Measurements from ENCODE around the gene IGF2BP2. TPM values are rescaled to one million over a fixed set of nuclear protein-coding genes. Genes with fewer than 3 reads are reported as not detected.
"Not testable (repeated sequence)": the region's sequence is repeated elsewhere in the genome, so short reads cannot be mapped to it uniquely, and the experiment has no call there.

Gene IGF2BP2
- total RNA-seq, 1 donor: 8.4 TPM

DNA sequence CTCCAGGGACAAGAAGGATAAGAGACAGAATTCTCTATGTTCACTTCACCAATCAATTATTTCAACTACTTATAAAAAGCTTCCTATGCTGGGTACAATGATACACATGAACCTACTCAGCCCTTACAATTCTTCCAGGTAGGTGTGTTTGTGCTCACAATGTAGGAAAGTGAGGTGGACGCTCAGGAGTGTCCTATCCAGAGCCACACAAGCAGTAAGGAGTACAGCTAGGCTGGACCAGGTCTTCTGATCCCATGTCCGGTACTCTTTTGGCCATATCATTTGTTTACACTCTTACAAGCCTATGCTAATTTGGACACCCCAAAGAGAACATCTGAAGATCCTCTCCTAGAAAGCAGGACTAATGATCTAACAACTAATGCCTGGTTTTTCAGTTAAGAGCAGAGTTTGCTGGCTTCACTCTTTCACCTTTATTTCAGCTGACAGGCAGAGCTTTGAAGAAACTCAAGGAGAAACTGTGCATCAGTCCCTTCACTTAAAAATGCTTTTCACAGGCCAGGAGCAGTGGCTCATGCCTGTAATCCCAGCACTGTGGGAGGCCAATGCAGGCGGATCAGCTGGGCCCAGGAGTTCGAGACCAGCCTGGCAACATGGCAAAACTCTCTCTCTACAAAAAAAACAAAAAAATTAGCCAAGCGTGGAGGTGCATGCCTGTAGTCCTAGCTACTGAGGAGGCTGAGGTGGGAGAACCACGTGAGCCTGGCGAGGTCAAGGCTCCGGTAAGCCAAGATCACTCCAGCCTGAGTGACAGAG is 27.5 kb downstream of the IGF2BP2 start:
- Histone ChIP-seq H3K4me3 (ENCODE audit: low read length) (no peak overlapping the region), H3K4me1 (ENCODE audit: insufficient read depth, low read length) (peaks cover 21% of the 10 kb centered on the region), H3K9me3 (ENCODE audit: low read depth, low read length) (no peaks in the 10 kb centered on the region), H3K27me3 (ENCODE audit: insufficient read depth, low read length) (no peaks in the 10 kb centered on the region)

DNA sequence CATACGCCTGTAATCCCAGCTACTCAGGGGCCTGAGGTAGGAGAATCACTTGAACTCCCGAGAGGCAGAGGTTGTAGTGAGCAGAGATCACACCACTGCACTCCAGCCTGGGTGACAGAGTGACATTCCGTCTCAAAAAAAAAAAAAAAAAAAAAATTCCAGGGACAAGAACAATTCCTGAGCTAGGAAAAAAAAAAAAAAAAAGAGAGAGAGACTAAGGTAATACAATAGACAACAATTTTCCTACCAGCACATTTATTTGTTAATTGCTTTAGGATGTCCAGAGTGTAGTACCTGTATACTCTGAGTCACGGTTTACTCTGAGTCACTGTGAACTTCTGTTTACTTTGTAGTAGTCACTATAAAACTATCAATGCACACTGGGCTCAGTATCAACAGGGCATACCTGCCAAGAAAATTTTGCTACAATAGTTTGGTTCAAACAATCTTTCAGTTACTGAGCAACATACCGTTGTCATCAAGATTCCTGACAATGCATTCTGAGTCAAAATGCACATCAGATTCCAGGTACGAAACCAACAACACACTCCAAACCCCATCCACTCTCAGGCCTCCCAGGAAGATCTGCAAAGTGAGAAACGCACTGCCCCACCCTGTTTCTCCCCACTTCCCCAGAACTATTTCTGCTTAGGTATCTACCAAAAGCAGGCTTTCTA is 28.3 kb downstream of the IGF2BP2 start:
- H3K9me3 ChIP-seq (ENCODE audit: low read depth, low read length): no peaks in the 10 kb centered on the region
- no peaks in the 10 kb centered on the region for H3K27me3 ChIP-seq (ENCODE audit: insufficient read depth, low read length)
- H3K4me3 ChIP-seq (ENCODE audit: low read length): no peak overlapping the region
- H3K4me1 ChIP-seq (ENCODE audit: insufficient read depth, low read length): peaks cover 21% of the 10 kb centered on the region

DNA sequence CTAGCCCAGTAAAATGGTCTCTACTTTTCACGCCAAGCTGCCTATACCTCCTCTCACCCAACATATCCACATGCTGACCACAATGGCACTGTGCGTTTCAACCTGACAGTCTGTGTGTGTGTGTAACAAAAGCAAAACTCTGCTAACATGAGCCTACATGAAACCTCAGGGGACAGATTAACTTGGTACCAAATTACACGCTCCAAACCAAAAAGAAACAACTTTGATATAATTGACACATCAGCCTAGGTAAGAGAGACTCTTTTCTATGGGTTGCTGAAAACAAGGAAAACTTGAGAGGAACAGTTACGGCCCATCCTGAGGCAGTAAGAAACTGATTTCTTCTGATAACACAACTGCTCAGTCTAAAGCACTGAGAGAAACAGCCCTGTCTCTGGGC is 31.5 kb downstream of the IGF2BP2 start:
- Histone ChIP-seq H3K4me1 (ENCODE audit: insufficient read depth, low read length) (peaks cover 21% of the 10 kb centered on the region), H3K27me3 (ENCODE audit: insufficient read depth, low read length) (no peaks in the 10 kb centered on the region), H3K4me3 (ENCODE audit: low read length) (no peak overlapping the region), H3K9me3 (ENCODE audit: low read depth, low read length) (no peaks in the 10 kb centered on the region)

DNA sequence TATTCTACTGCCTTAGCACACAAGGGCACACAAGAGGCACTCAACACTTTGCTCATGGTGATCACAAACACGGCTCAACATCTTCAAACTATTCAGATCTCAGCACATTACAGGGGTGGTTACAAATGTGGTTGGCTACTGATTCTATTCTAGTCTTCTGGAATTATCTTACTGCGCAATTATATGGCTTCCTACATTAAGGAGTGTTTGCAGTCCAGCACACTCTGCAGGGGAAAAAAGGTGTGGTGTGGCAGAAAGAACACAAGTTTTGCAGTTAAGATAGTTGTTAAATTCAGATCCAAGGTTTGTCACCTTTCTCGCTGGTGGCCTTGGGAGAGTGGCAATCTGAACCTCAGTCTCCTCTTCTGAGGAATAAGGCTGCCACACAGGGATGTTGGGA is 31.9 kb downstream of the IGF2BP2 start:
- H3K27me3 ChIP-seq (ENCODE audit: insufficient read depth, low read length): no peaks in the 10 kb centered on the region

DNA sequence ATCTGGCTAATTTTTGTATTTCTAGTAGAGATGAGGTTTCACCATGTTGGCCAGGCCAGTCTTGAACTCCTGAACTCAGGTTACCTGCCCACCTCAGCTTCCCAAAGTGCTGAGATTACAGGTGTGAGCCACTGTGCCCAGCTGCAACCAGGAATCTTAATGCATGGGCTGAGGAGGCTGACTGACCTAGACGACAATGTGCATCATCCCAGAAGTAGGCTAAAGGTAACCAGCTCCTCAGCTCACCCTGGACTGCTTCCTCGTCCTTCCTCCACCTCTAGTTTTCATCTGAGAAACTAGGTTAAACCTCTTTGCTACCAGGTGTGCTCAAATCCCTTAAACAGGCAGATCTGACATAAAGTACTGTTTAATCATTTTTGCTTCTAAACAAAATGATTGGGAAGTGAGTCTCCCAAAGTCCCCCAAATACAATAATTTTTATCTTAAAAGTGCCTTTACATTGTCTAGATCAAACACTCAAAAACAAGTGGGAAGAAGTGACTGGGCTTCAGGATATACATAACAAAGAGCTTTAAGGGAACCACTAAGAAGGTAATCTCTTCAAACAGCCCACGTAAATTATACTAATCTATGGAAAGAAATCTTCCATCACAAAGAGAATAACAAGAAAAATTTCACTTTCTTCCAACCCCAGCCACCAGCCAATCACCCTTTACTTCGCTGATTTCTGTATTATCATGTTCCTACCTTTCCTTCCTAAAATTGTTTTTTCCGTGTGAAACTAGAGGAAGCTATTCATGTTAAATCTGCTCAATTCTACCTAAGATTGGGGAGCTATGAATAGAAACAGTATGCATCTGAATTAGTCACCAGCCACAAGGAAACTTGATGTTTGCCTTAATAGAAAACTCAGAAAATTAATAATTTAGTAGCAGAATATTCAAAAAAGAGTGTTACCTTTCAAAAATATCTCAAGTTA is 34.7 kb downstream of the IGF2BP2 start:
- no peaks in the 10 kb centered on the region for H3K9me3 ChIP-seq (ENCODE audit: low read depth, low read length)
- no peaks in the 10 kb centered on the region for H3K27me3 ChIP-seq (ENCODE audit: insufficient read depth, low read length)
- peaks cover 5% of the 10 kb centered on the region for H3K4me1 ChIP-seq (ENCODE audit: insufficient read depth, low read length)
- no peak overlapping the region for H3K4me3 ChIP-seq (ENCODE audit: low read length)

More for the DNA sequence above, 31.9 kb downstream of the IGF2BP2 start:
- Histone ChIP-seq H3K9me3 (ENCODE audit: low read depth, low read length) (no peaks in the 10 kb centered on the region), H3K4me1 (ENCODE audit: insufficient read depth, low read length) (peaks cover 19% of the 10 kb centered on the region), H3K4me3 (ENCODE audit: low read length) (no peak overlapping the region)

DNA sequence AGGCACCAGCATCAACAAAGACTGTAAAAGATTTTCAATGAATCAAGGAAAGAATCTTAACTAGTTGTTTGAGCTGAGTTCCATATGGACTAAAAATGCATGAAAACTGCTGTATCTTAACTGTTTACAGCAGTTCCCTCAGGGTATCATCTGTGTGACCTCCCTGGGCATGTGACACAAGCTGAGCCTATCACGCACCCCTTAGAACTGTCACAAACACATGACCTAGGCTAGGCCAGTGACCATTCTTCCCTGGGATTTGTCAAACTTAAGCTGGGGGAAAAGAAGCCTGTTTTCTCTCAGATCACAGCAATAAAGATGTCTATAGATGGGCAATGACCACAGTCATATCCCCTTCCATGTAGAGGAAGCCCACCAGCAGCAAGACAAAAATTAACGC is 35.7 kb downstream of the IGF2BP2 start:
- H3K4me3 ChIP-seq (ENCODE audit: low read length): no peak overlapping the region
- H3K4me1 ChIP-seq (ENCODE audit: insufficient read depth, low read length): no peaks in the 10 kb centered on the region
- H3K27me3 ChIP-seq (ENCODE audit: insufficient read depth, low read length): no peaks in the 10 kb centered on the region
- no peaks in the 10 kb centered on the region for H3K9me3 ChIP-seq (ENCODE audit: low read depth, low read length)

DNA sequence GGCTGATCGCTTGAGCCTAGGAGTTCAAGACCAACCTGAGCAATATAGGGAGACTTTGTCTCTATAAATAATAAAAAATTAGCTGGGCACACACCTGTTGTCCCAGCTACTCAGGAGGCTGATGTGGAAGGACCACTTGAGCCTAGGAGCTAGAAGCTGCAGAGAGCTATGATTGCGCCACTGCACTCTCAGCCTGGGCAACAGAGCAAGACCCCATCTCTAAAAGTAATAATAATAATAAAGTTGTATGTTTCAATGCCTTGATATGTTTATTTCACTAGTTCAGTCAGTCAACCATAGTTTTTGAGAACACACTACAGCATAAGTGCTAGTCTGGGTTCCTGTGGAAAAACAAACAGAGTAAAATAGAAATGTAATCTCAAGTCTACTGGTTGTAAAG is 36.5 kb downstream of the IGF2BP2 start:
- no peaks in the 10 kb centered on the region for H3K4me1 ChIP-seq (ENCODE audit: insufficient read depth, low read length)
- H3K4me3 ChIP-seq (ENCODE audit: low read length): no peak overlapping the region
- H3K9me3 ChIP-seq (ENCODE audit: low read depth, low read length): no peaks in the 10 kb centered on the region
- H3K27me3 ChIP-seq (ENCODE audit: insufficient read depth, low read length): no peaks in the 10 kb centered on the region

DNA sequence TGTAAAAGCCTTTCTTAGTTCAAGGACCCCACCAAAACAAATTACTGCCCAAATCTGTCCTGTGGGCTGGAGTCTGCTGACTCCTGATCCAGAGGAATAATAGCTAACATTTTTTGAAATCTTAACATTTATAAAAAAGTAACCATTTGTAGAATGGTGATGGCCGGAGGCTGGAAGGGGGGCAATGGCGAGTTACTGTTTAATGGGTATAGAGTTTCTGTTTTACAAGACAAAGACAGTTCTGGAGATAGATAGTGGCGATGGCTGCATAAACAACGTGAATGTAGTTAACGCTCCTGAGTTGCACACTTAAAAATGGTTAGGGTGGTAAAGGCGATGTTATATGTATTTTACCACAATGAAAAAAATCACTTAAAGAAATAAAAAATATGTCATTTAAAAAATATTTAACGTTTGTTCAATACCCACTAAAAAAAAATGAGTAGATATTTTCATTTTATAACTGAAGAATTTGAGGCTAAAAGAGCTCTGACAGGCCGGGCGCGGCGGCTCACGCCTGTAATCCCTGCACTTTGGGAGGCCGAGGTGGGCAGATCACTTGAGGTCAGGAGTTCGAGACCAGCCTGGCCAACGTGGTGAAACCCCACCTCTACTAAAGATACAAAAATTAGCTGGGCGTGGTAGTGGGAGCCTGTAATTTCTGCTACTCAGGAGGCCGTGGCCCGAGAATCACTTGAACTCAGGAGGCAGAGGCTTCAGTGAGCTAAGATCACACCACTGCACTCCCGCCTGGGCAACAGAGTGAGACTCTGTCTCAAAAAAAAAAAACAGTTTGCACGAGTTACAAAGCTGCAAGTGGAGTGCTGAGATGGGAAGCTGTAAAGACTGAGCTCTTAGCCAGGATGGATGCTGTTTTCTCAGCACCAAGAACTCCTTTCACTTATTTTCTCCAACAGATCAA is 37.6 kb downstream of the IGF2BP2 start:
- Histone ChIP-seq H3K4me3 (ENCODE audit: low read length) (no peak overlapping the region), H3K9me3 (ENCODE audit: low read depth, low read length) (no peaks in the 10 kb centered on the region), H3K4me1 (ENCODE audit: insufficient read depth, low read length) (no peaks in the 10 kb centered on the region), H3K27me3 (ENCODE audit: insufficient read depth, low read length) (no peaks in the 10 kb centered on the region)

DNA sequence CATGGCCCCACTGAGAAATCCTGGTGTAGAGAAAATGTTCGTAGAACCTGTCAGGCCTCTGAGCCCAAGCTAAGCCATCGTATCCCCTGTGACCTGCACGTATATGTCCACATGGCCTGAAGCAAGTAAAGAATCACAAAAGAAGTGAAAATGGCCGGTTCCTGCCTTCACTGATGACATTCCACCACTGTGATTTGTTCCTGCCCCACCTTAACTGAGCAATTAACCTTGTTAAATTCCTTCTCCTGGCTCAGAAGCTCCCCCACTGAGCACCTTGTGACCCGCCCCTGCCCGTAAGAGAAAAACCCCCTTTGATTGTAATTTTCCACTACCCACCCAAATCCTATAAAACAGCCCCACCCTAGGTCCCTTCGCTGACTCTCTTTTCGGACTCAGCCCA is 38.6 kb downstream of the IGF2BP2 start:
- H3K9me3 ChIP-seq (ENCODE audit: low read depth, low read length); H3K4me1 ChIP-seq (ENCODE audit: insufficient read depth, low read length); H3K4me3 ChIP-seq (ENCODE audit: low read length); H3K27me3 ChIP-seq (ENCODE audit: insufficient read depth, low read length): not testable (repeated sequence)

DNA sequence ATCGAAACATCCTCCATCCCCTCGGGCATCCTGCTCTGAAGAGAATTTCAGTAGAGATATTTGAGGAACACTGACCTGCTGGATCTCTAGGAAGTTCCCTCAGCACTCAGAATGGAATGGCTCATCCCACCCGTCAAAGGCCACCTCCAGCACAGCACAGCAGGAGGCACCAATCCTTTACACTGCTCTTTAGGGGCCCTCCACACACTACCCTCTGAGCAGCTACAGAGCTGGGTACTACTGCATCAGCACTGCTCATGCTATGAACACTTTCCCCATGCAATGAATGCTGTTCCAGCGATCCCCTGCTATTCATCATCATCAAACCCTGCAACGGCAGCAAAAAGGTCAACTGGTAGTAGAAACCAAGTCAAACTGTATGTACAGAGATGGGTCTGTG is 40.5 kb downstream of the IGF2BP2 start:
- Histone ChIP-seq H3K27me3 (ENCODE audit: insufficient read depth, low read length) (no peaks in the 10 kb centered on the region), H3K4me1 (ENCODE audit: insufficient read depth, low read length) (no peaks in the 10 kb centered on the region), H3K9me3 (ENCODE audit: low read depth, low read length) (no peaks in the 10 kb centered on the region), H3K4me3 (ENCODE audit: low read length) (no peak overlapping the region)

DNA sequence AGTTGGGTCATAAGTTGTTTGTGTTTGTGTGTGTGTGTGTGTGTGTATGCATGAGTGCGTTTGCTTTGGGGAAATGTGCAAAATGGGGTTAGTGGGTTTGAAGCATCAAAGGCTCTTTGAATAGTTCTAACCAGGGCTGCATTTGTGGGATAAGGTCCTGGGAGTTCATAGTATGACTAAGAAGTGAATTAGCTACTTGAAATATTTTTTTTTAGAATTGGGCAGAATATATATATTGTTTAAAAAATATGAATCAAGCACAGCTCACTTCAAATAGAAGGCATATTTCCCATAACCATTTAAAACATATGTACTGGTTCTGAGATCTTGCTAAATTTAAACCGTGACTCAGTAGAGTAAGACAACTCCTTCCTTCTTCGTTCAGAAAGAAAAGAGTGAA is 43.1 kb downstream of the IGF2BP2 start:
- Histone ChIP-seq H3K27me3 (ENCODE audit: insufficient read depth, low read length) (no peaks in the 10 kb centered on the region), H3K9me3 (ENCODE audit: low read depth, low read length) (no peaks in the 10 kb centered on the region), H3K4me3 (ENCODE audit: low read length) (no peak overlapping the region), H3K4me1 (ENCODE audit: insufficient read depth, low read length) (no peaks in the 10 kb centered on the region)

DNA sequence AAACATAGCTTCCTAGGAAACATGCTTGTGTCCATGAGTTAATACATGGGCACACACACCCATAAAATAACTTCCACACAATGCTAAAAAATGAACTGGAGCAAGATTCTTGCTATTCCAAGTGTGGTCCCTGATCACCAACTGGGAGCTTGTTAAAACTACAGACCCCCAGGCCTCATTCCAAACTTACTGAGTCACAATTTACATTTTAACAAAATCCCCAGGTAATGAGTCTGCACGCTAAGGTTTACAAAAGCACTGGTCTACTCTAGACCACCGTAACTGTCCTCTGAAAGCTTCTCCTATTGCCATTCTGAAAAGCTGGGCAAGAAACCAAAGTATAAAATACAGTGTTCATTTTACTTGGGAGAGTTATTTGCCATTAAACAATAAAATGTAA is 45.4 kb downstream of the IGF2BP2 start:
- Histone ChIP-seq H3K4me1 (ENCODE audit: insufficient read depth, low read length) (no peaks in the 10 kb centered on the region), H3K27me3 (ENCODE audit: insufficient read depth, low read length) (no peaks in the 10 kb centered on the region), H3K9me3 (ENCODE audit: low read depth, low read length) (no peaks in the 10 kb centered on the region), H3K4me3 (ENCODE audit: low read length) (no peak overlapping the region)

DNA sequence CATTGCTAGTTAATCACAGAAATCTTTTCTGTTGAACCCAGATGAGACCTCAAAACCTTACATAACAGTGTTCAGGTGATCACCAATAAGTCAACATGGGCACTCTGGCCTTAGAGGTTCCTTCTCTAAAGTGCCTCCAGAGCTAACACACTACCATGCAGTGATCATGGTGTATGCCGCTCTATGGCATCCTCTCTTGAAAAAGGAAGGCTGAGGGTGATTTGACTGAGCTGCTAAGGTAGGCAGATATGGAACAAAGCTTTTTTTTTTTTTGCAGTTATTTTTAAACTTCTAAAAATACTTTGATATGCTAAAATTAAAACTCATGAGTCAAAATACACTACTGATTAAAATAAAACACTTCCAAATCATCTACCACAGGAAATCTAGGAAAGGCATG is 46.0 kb downstream of the IGF2BP2 start:
- H3K4me1 ChIP-seq (ENCODE audit: insufficient read depth, low read length): no peaks in the 10 kb centered on the region
- no peaks in the 10 kb centered on the region for H3K27me3 ChIP-seq (ENCODE audit: insufficient read depth, low read length)
- H3K4me3 ChIP-seq (ENCODE audit: low read length): no peak overlapping the region
- no peaks in the 10 kb centered on the region for H3K9me3 ChIP-seq (ENCODE audit: low read depth, low read length)

DNA sequence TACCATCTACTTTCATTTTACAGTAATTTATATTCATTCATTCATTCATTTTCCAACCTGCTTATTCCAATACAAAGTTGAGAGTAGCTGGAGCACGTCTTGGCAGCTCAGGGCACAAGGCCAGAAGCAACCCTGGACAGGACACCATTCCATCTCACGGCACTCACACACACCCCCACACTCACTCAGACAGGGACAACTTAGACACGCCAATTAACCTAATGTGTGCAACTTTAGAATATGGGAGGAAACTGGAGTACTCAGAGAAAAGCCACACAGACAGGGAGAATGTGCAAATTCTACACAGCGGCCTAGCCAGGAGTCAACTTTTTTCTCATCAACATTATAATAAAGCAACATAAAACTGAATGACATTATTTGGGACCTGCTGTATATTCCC is 46.7 kb downstream of the IGF2BP2 start:
- Histone ChIP-seq H3K27me3 (ENCODE audit: insufficient read depth, low read length) (no peaks in the 10 kb centered on the region), H3K4me1 (ENCODE audit: insufficient read depth, low read length) (no peaks in the 10 kb centered on the region), H3K4me3 (ENCODE audit: low read length) (no peak overlapping the region), H3K9me3 (ENCODE audit: low read depth, low read length) (no peaks in the 10 kb centered on the region)

Measured in mononuclear cell (primary cell).